GM19452 (cell line): ENCODE data around the gene TBC1D2B.
A peak's percentile ranks its signal among the peaks of the same experiment; 100 is the strongest.
"Not testable (repeated sequence)": the region's sequence is repeated elsewhere in the genome, so short reads cannot be mapped to it uniquely, and the experiment has no call there.

ENCODE experiments used
- ATAC-seq: cut with Tn5 transposase; IDR thresholded peaks from one replicate; pipeline ENCODE4 v1.9.1; 2021; ENCODE audit not compliant: unreplicated experiment

TBC1D2B gene

DNA sequence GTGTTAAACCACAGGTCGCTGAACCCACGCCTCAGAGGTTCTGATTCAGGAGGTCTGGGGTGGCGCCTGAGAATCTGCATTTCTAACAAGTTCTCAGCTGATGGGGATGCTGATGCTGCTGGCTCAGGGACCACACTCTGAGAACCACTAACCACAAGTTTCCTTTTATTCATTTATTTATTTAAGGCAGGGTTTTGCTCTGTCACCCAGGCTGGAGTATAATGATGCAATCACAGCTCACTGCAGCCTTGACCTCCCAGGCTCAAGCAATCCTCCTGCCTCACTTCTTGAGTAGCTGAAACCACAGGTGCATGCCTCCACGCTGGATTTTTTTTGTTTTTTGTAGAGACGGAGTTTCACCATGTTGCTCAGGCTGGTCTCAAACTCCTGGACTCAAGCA, 123.6 kb downstream of the TBC1D2B start:
- peak; percentile 72 for ATAC-seq

- not testable (repeated sequence) for ATAC-seq
These were observed 124.5 kb downstream of the TBC1D2B start for GRCh38 chr15:77952928-77953446.

DNA sequence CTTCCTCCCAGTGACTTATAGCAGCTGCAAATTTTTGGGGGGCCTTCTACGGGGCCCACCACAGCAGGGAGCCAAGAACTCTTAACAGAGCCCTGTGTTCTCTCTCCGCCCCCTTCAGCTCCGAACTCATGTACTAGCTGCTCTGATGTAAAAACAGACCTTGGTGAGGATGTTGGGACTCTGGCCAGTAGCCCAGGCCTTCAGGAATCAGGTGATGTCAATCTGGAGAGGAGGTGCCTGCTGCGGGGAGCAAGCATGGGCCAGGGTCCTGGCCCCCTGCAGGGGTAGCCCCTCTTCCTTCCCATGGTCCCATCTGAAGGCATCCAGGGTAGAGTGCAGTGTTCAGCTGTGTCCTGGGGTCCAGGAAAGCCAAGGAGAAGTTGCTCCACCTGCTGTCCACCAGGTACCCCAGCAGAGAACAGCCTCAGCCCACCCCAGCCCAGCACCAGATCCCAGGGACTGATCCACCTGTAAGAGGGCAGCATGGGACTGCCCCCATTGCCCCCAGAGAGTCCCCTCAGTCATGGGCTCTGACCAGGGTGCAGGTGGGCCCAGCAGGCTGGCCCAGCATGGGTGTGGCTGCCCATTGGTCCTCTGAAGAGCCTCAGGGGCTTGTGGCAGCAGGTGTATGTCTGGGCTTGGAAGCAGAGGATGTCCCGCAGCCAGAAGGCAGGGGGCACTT, 126.3 kb downstream of the TBC1D2B start:
- not testable (repeated sequence) for ATAC-seq

- ATAC-seq: not testable (repeated sequence)
These were observed 127.0 kb downstream of the TBC1D2B start for GRCh38 chr15:77950470-77950869.

DNA sequence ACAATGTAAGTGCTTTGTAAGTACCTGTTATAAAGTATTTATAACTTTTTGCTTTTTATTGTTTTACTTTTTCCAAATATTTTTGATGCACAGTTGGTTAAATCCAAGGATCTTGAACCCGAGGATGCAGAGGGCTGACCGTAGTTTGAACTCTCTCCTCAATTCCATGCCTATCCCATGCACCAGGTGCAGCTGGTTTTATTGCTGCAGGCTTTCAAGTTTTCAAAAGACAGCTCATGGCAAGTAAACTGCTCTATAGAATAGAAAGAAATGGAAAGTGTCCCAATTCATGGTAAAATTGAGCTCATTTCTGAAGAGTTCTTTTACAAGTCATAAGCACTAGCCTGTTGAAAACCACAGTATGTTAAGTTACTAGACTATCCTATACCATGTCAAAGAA, 131.9 kb downstream of the TBC1D2B start:
- no peak for ATAC-seq
